K562 (cell line): ENCODE data around the gene RIPOR2. TPM values are rescaled to one million over a fixed set of nuclear protein-coding genes. Genes with fewer than 3 reads are reported as not detected.

Experiments
- ATAC-seq: fragments of 200-7000 bp; cut with Tn5 transposase; 3 replicates; pipeline ENCODE4 v1.9.1; 2020; ENCODE audit warnings: moderate library complexity
- BruUV-seq: library from RNA; stranded (reverse); fragments of 400-500 nt; replicated peaks from 2 replicates; lab custom pipeline; 2021; lab: Mats Ljungman, UMichigan
- CTCF ChIA-PET: fragments of 300-600 bp; formaldehyde crosslinking; extraction: SDS; loops from one replicate; lab custom pipeline; 2021; ENCODE audit warnings: low intra/inter-chr PET ratio; lab: Yijun Ruan, JAX
- POLR2A ChIA-PET: fragments of 300-600, 350-650 bp; sonication (Branson Sonifier 250); formaldehyde crosslinking; extraction: SDS; loops from one replicate; lab custom pipeline; 2021; ENCODE audit warnings: antibody characterized with exemption, inconsistent platforms; lab: Yijun Ruan, JAX
- DNase-seq, 4 experiments: peaks; one replicate each; pipeline versions ENCODE4 v3.0.0 to v3.0.0-alpha.2; 2011 to 2018; ENCODE audit warnings: low spot score in 3 of 4, mixed read lengths in 3 of 4; ENCODE audit errors: extremely low read depth in 1 of 4
- FAIRE-seq: peaks from 2 replicates; lab custom pipeline; 2011; peaks lifted over from hg19 to GRCh38; lab: Jason Lieb, UNC
- H2AFZ ChIP-seq: 2 replicates; pipeline ENCODE4 v1.6.0; 2011; ENCODE audit warnings: low read depth, low read length, control low read depth, inconsistent platforms
- H3K27ac ChIP-seq: fragments of 200-600 bp; 3 replicates; pipeline ENCODE4 v1.8.0; 2011; ENCODE audit warnings: low read depth, mild to moderate bottlenecking, control low read depth, inconsistent platforms, low read length, moderate library complexity, mixed read lengths; ENCODE audit errors: extremely low read depth
- H3K27me3 ChIP-seq, 2 experiments: fragments of 300-600 bp in 1 of 2; 2 replicates in 1 of 2; 3 replicates in 1 of 2; pipeline versions ENCODE4 v1.6.0 to v1.8.0; 2011; ENCODE audit warnings: inconsistent platforms in 2 of 2, low read length in 2 of 2, mild to moderate bottlenecking in 1 of 2, mixed read lengths in 1 of 2, moderate library complexity in 1 of 2; ENCODE audit not compliant: control insufficient read depth in 2 of 2, insufficient read depth in 2 of 2
- H3K36me3 ChIP-seq: fragments of 300-600 bp; 3 replicates; pipeline ENCODE4 v1.8.0; 2011; ENCODE audit warnings: mild to moderate bottlenecking, low read length, inconsistent platforms; ENCODE audit not compliant: control insufficient read depth, insufficient read depth
- H3K4me1 ChIP-seq, 2 experiments: fragments of 200-600 bp in 1 of 2; replicated peaks in 1 of 2; 2 replicates in 1 of 2; 3 replicates in 1 of 2; pipeline versions ENCODE4 v1.5.1 to v1.8.0; 2011; ENCODE audit warnings: inconsistent platforms in 2 of 2, low read length in 2 of 2, mild to moderate bottlenecking in 1 of 2, mixed read lengths in 1 of 2, moderate library complexity in 1 of 2; ENCODE audit not compliant: control insufficient read depth in 2 of 2, insufficient read depth in 2 of 2
- H3K4me2 ChIP-seq: 2 replicates; pipeline ENCODE4 v1.6.1; 2011; ENCODE audit warnings: low read length, control low read depth, inconsistent platforms, mixed read lengths; ENCODE audit not compliant: insufficient read depth
- H3K4me3 ChIP-seq: fragments of 200-600 bp; sonication (generic), shearing (Covaris generic); 2 replicates; pipeline ENCODE4 v1.5.1; 2016; ENCODE audit warnings: control low read depth, inconsistent platforms
- H3K79me2 ChIP-seq: fragments of 200-600 bp; 3 replicates; pipeline ENCODE4 v1.8.0; 2011; ENCODE audit warnings: low read length, inconsistent platforms; ENCODE audit not compliant: control insufficient read depth, insufficient read depth
- H3K9ac ChIP-seq, 2 experiments: 2 replicates each; pipeline versions ENCODE4 v1.6.0 to v1.6.1; 2011; ENCODE audit warnings: low read depth in 2 of 2, low read length in 2 of 2, control low read depth in 1 of 2, inconsistent platforms in 1 of 2, mild to moderate bottlenecking in 1 of 2, mixed read lengths in 1 of 2; ENCODE audit not compliant: insufficient read depth in 1 of 2
- H3K9me1 ChIP-seq: one replicate; pipeline ENCODE4 v1.6.0; 2011; ENCODE audit warnings: inconsistent platforms, mild to moderate bottlenecking, low read length, moderate library complexity; ENCODE audit not compliant: control insufficient read depth, insufficient read depth
- H3K9me3 ChIP-seq: replicated peaks from 2 replicates; pipeline ENCODE4 v1.5.1; 2011; ENCODE audit warnings: low read depth, low read length, inconsistent platforms; ENCODE audit not compliant: control insufficient read depth, insufficient read depth
- H4K20me1 ChIP-seq: replicated peaks from 2 replicates; pipeline ENCODE4 v1.6.1; 2011; ENCODE audit warnings: low read length, inconsistent platforms, mixed read lengths; ENCODE audit not compliant: control insufficient read depth, insufficient read depth
- ARID3A ChIP-seq: IDR thresholded peaks from 2 replicates; pipeline ENCODE4 v1.6.1; 2012; ENCODE audit warnings: low read depth, low read length, improper control_type of control experiment, borderline replicate concordance
- MCM7 ChIP-seq, 2 experiments: fragments of 450-650 bp; IDR thresholded peaks; 2 replicates each; pipeline ENCODE4 v1.6.1; 2016 to 2018
- PPARD ChIP-seq: fragments of 250-450 bp; sonication (Bioruptor Pico); IDR thresholded peaks from 2 replicates; pipeline ENCODE4 v1.8.0; 2022; ENCODE audit warnings: inconsistent platforms, mild to moderate bottlenecking, moderate library complexity
- RNF2 ChIP-seq: sonication (generic); IDR thresholded peaks from 2 replicates; pipeline ENCODE4 v1.6.1; 2016
- ZNF431 ChIP-seq: sonication (generic); formaldehyde crosslinking; IDR thresholded peaks from 2 replicates; pipeline ENCODE4 v1.8.0; 2022; ENCODE audit warnings: mild to moderate bottlenecking, missing genetic modification reagents
- WGBS: fragments of 100-300 bp; shearing (Covaris generic); methylation state at CpG from one replicate; pipeline ENCODE4 v1.1.6; 2016; ENCODE audit warnings: low coverage, mixed read lengths; ENCODE audit not compliant: insufficient coverage; ENCODE audit errors: missing lambda C conversion rate; 5-methylcytosine and 5-hydroxymethylcytosine counted together
- in situ Hi-C: fragments of 300-500 bp; cut with MboI; formaldehyde crosslinking; loops from 4 replicates; pipeline ENCODE4 v1.15.0; 2018; ENCODE audit warnings: inconsistent platforms, mixed read lengths
- intact Hi-C: fragments of 100-400 bp; cut with micrococcal nuclease; formaldehyde crosslinking; loops from 2 replicates; pipeline ENCODE4 v1.14.2; 2022
- polyA plus RNA-seq, 8 experiments: library from polyadenylated mRNA; depleted of rRNA in 4 of 8; stranded (reverse) in 5 of 8; unstranded in 3 of 8; fragments of >200 nt; fragmentation: Nextera tagmentation in 2 of 8; fragmentation: Illumina TruSeq in 1 of 8; extraction: Ambion mirVana in 2 of 8; extraction: Trizol in 1 of 8; gene quantifications; 2 replicates each; pipeline versions ENCODE4 v1.2.1 to v1.2.3, GENCODE V29; 2011 to 2014; ENCODE audit warnings: inconsistent platforms in 1 of 8, missing spikeins in 1 of 8
- total RNA-seq, 7 experiments: library from RNA; depleted of rRNA in 6 of 7; stranded (reverse); fragments of >200 nt in 6 of 7; fragmentation: Illumina TruSeq in 2 of 7; extraction: Trizol in 2 of 7; gene quantifications; 2 replicates each; pipeline versions ENCODE4 v1.2.1 to v1.2.3, GENCODE V29; 2011 to 2021; ENCODE audit warnings: low replicate concordance in 1 of 7
- TF ChIP-seq, protein P1 (sequence below), 2 experiments: fragments of 150-350 bp in 1 of 2; IDR thresholded peaks; 2 replicates each; pipeline ENCODE4 v1.6.1; 2012 to 2016; ENCODE audit warnings: low read depth in 2 of 2, low read length in 2 of 2, mild to moderate bottlenecking in 1 of 2, moderate library complexity in 1 of 2

Gene RIPOR2
- total and polyA plus RNA-seq, 9 of the 15 experiments (the other 6 are each of a cell fraction or from before 2014, with no cell fraction given), result 0.04 to 1.0 (median 0.47) TPM; not detected in 2

DNA sequence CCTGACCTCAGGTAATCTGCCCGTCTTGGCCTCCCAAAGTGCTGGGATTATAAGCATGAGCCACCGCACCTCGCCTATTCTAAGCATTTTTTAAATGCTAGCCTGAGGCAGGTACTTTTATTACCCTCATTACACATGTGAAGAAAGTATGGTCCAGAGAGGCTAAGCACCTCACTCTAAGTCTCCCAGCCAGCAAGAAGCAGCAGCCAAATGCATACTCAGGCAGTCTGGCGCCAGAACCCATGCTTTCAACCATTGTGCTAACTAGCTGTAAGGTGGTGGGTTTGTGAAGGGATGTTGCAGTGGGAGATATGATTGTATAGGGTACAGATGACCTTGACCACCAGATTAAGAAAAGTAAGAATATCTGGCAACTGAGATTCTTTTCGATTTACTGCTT, 26.1 kb upstream of the RIPOR2 start:
- no peak overlapping the region for H2AFZ ChIP-seq
- ATAC-seq (no peak), FAIRE-seq (no peak), DNase-seq (no peak)
- no peaks in the 10 kb centered on the region for H3K9me1 ChIP-seq
- no peaks in the 10 kb centered on the region for H4K20me1 ChIP-seq
- H3K79me2 ChIP-seq, result no peaks in the 10 kb centered on the region
- H3K9me3 ChIP-seq, result no peaks in the 10 kb centered on the region
- CTCF ChIA-PET, result no interaction called here
- H3K4me2 ChIP-seq, result no peak overlapping the region
- H3K9ac ChIP-seq, result no peak overlapping the region
- no peaks in the 10 kb centered on the region for H3K36me3 ChIP-seq
- intact Hi-C loops (no loop called here), in situ Hi-C loops (no loop called here)
- BruUV-seq, result no TSS peak
- WGBS, result 0% methylated on average over 5 of the region's 5 CpGs
- POLR2A ChIA-PET, result interaction anchor here (0.9 kb wide), 1 partner anchor 13 kb away, joined by 3 read pairs; no protein-coding TSS in a partner anchor
- H3K27me3 ChIP-seq, result peaks cover 0 to 4% of the 10 kb centered on the region in 2 experiments; a peak in 3 of 5 replicates
- TF ChIP-seq PPARD, result no peak
- TF ChIP-seq RNF2, result no peak
- TF ChIP-seq ARID3A, result no peak
- no peak for TF ChIP-seq ZNF431 (CRISPR knock-in tag)
- TF ChIP-seq MCM7 (IDR thresholded peaks at IDR 0.05), result no peak
- TF ChIP-seq, protein P1, sequence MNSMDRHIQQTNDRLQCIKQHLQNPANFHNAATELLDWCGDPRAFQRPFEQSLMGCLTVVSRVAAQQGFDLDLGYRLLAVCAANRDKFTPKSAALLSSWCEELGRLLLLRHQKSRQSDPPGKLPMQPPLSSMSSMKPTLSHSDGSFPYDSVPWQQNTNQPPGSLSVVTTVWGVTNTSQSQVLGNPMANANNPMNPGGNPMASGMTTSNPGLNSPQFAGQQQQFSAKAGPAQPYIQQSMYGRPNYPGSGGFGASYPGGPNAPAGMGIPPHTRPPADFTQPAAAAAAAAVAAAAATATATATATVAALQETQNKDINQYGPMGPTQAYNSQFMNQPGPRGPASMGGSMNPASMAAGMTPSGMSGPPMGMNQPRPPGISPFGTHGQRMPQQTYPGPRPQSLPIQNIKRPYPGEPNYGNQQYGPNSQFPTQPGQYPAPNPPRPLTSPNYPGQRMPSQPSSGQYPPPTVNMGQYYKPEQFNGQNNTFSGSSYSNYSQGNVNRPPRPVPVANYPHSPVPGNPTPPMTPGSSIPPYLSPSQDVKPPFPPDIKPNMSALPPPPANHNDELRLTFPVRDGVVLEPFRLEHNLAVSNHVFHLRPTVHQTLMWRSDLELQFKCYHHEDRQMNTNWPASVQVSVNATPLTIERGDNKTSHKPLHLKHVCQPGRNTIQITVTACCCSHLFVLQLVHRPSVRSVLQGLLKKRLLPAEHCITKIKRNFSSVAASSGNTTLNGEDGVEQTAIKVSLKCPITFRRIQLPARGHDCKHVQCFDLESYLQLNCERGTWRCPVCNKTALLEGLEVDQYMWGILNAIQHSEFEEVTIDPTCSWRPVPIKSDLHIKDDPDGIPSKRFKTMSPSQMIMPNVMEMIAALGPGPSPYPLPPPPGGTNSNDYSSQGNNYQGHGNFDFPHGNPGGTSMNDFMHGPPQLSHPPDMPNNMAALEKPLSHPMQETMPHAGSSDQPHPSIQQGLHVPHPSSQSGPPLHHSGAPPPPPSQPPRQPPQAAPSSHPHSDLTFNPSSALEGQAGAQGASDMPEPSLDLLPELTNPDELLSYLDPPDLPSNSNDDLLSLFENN (IDR thresholded peaks at IDR 0.05; ENCODE audit: low read depth in 2 of 2, low read length in 2 of 2), result no peak
- H3K4me3 ChIP-seq, result no peak overlapping the region
- H3K27ac ChIP-seq, result no peak overlapping the region
- H3K4me1 ChIP-seq, result no peaks in the 10 kb centered on the region
